Esophagus (tissue), 2 donors: ENCODE data around the gene PNPLA1. TPM values are rescaled to one million over a fixed set of nuclear protein-coding genes. Genes with fewer than 3 reads are reported as not detected.
A peak's percentile ranks its signal among the peaks of the same experiment; 100 is the strongest.

Experiments
- H3K27ac ChIP-seq, 2 donors: one replicate each; pipeline ENCODE4 v1.5.1; 2013; ENCODE audit warnings: low read depth in 2 of 2, mild to moderate bottlenecking in 2 of 2, inconsistent platforms in 1 of 2, low read length in 1 of 2, moderate library complexity in 1 of 2
- H3K27me3 ChIP-seq, 2 donors: one replicate each; pipeline ENCODE4 v1.6.1; 2013; ENCODE audit warnings: low read length in 2 of 2, control low read depth in 1 of 2, mild to moderate bottlenecking in 1 of 2; ENCODE audit not compliant: insufficient read depth in 2 of 2, control insufficient read depth in 1 of 2
- H3K36me3 ChIP-seq, 2 donors: one replicate each; pipeline ENCODE4 v1.6.1; 2013; ENCODE audit warnings: low read length in 1 of 2; ENCODE audit not compliant: control insufficient read depth in 2 of 2, insufficient read depth in 2 of 2
- H3K4me1 ChIP-seq, 2 donors: one replicate each; pipeline ENCODE4 v1.6.1; 2013; ENCODE audit warnings: low read length in 1 of 2; ENCODE audit not compliant: control insufficient read depth in 2 of 2, insufficient read depth in 2 of 2
- H3K4me3 ChIP-seq, 2 donors: one replicate each; pipeline ENCODE4 v1.5.1; 2013; ENCODE audit warnings: low read length in 2 of 2, mild to moderate bottlenecking in 2 of 2, low read depth in 1 of 2, moderate library complexity in 1 of 2
- H3K9me3 ChIP-seq, 2 donors: one replicate each; pipeline ENCODE4 v1.6.1; 2013; ENCODE audit warnings: mild to moderate bottlenecking in 2 of 2, low read depth in 1 of 2, low read length in 1 of 2, moderate library complexity in 1 of 2; ENCODE audit not compliant: control insufficient read depth in 2 of 2, insufficient read depth in 1 of 2
- WGBS, 2 donors: extraction: QIAGEN DNeasy Blood & Tissue Kit; methylation state at CpG; one replicate each; pipeline ENCODE4 v1.1.7; 2013; 5-methylcytosine and 5-hydroxymethylcytosine counted together
- polyA plus RNA-seq, 2 donors: library from polyadenylated mRNA; stranded (reverse); fragments of 200-250 nt; gene quantifications; one replicate each; pipeline ENCODE4 v1.2.3, GENCODE V29; 2013
- donor health status: healthy with polysubstance abuse.
- donor health status: Bipolar disorder and iron deficiency.

Gene PNPLA1
- polyA plus RNA-seq, result under 1 TPM; 0.02 to 0.04 TPM

GRCh38 chr6:36269834-36270705 lies at the start of gene PNPLA1:
PNPLA1 (plus strand) TSS chr6:36270060; CDS start chr6:36270460, 400 bp downstream.
- H3K36me3 ChIP-seq, result no peaks in the 10 kb centered on the region
- H3K27me3 ChIP-seq, result no peaks in the 10 kb centered on the region
- H3K4me3 ChIP-seq, result no peak within 1 kb of the TSS
- WGBS, 2 donors, result 58 to 68% methylated on average over 32 of the region's 32 CpGs
- peak within 1 kb of the TSS in 1 of 2 donors; percentile 5 for H3K27ac ChIP-seq
- peaks cover 0 to 2% of the 10 kb centered on the region in 2 donors for H3K9me3 ChIP-seq
- H3K4me1 ChIP-seq, result peaks cover 4 to 13% of the 10 kb centered on the region in 2 donors

- 77 to 84% methylated on average over 4 of the region's 4 CpGs for WGBS, 2 donors
- H3K27ac ChIP-seq, result no peak overlapping the region
- no peak overlapping the region for H3K4me3 ChIP-seq
- H3K36me3 ChIP-seq, result peaks cover 0 to 40% of the 10 kb centered on the region in 2 donors
- peaks cover 0 to 8% of the 10 kb centered on the region in 2 donors for H3K4me1 ChIP-seq
- no peaks in the 10 kb centered on the region for H3K9me3 ChIP-seq
- no peaks in the 10 kb centered on the region for H3K27me3 ChIP-seq
These were observed 49.6 kb upstream of the PNPLA1 start for GRCh38 chr6:36220226-36220625.

DNA sequence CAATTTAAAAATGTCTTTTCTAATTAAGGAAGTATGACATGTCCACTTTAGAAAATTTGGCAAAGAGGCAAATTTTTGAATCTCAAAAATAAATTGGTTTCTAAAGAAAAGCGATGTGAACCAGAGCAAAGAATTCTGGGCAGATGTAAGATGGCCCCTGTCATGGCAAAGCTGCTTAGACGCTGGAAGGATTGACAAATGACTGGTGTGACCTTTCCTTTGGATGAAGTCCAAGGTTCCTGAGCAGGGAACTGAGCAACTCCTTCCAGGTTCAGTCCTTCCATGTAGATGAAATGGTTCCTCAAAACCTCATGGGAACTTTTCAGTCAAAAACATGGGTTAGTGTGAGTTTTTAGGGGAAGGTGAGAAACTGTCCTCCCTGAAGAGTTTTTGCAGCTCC lies 48.2 kb upstream of the PNPLA1 start:
- Histone ChIP-seq H3K4me1 (peaks cover 0 to 8% of the 10 kb centered on the region in 2 donors), H3K36me3 (peaks cover 0 to 33% of the 10 kb centered on the region in 2 donors), H3K27me3 (no peaks in the 10 kb centered on the region), H3K4me3 (no peak overlapping the region), H3K27ac (peak overlapping the region in 1 of 2 donors; percentile 3), H3K9me3 (no peaks in the 10 kb centered on the region)
- 56 to 58% methylated on average over 2 of the region's 2 CpGs for WGBS, 2 donors

DNA sequence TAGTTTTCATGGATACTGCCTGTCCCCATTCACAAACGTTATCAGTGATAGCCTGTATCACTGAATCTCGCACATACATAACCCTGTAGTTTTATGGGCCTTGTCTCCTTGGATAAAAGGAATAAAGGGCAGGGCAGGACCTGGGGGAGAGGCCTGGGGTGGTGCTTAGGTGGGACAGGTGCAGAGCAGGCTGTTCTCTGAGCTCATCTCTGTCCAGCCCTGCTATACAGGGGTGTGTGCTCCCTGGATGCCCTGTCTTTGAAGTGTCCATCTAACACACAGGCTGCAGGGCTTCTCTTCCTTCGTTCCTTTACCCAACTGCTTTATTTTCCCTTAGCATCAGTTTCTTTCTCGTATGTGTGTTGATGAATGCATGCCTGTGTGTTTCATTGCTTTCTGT lies 46.9 kb upstream of the PNPLA1 start:
- H3K36me3 ChIP-seq, result peaks cover 0 to 23% of the 10 kb centered on the region in 2 donors
- H3K4me1 ChIP-seq, result peaks cover 0 to 10% of the 10 kb centered on the region in 2 donors
- no peaks in the 10 kb centered on the region for H3K27me3 ChIP-seq
- 66 to 75% methylated on average over 4 of the region's 4 CpGs for WGBS, 2 donors
- no peak overlapping the region for H3K27ac ChIP-seq
- no peak overlapping the region for H3K4me3 ChIP-seq
- H3K9me3 ChIP-seq, result no peaks in the 10 kb centered on the region

GRCh38 chr6:36223706-36224105 lies 46.2 kb upstream of the PNPLA1 start:
- Histone ChIP-seq H3K4me3 (no peak overlapping the region), H3K4me1 (peaks cover 0 to 15% of the 10 kb centered on the region in 2 donors), H3K27me3 (no peaks in the 10 kb centered on the region), H3K27ac (no peak overlapping the region), H3K9me3 (no peaks in the 10 kb centered on the region), H3K36me3 (peaks cover 1 to 23% of the 10 kb centered on the region in 2 donors)
- 96% methylated on average over 1 of the region's 1 CpG for WGBS, 2 donors

DNA sequence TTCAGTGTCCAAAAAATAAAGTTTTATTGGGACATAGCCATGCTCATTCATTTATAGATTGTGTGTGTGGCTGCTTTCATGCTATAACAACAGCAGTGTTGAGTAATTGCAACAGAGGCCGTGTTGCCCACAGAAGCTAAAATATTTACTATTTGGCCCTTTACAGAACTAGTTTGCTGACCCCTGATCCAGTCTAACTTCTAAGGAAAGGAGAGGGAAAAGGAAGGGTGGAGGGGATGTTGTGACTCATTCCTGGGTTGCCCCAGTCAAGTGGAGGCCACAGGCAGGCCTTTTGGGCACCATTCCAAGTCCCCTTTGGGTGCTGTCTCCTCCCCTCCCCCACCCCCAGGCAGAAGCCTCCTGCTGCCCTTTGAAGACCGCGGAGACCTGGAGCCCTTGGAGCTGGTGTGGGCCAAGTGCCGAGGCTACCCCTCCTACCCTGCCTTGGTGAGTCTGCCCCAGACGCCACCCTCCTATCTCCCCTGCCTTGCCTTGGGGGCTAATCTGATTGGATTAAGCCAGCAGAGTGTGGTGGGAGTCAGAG lies 44.9 kb upstream of the PNPLA1 start:
- 59 to 82% methylated on average over 5 of the region's 5 CpGs for WGBS, 2 donors
- no peak overlapping the region for H3K4me3 ChIP-seq
- H3K4me1 ChIP-seq, result peaks cover 0 to 20% of the 10 kb centered on the region in 2 donors
- H3K27me3 ChIP-seq, result no peaks in the 10 kb centered on the region
- H3K27ac ChIP-seq, result no peak overlapping the region
- peaks cover 9 to 25% of the 10 kb centered on the region in 2 donors for H3K36me3 ChIP-seq
- no peaks in the 10 kb centered on the region for H3K9me3 ChIP-seq

DNA sequence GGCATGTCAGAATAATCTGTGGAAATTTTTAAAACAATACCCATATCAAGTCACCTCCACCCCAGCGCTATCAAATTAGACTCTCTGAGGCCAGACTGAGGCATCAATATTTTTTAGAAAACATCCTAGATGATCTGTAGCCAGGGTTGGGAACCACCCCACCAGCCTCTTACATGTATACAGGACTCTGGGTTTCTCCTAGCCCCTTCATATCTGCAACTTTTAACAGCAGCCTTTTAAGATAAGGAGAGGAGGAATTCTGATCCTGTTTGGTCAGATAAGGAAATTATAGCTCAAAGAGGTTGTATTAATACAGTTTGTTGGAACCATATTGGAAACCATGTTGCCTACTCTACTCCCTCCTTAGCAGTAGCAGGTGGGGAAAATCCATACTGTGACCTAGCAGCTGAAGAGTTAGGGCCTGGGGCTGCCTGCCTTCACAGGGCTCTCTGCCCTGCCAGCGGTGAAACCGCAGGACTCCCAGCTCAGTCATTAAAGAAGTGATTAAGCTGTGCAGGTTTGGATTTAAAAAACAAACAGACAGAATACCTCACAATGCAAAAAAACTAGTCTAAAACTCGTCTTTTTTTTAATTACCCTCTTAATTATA lies 43.3 kb upstream of the PNPLA1 start:
- H3K4me3 ChIP-seq, result no peak overlapping the region
- no peaks in the 10 kb centered on the region for H3K9me3 ChIP-seq
- no peak overlapping the region for H3K27ac ChIP-seq
- H3K4me1 ChIP-seq, result peaks cover 0 to 23% of the 10 kb centered on the region in 2 donors
- H3K27me3 ChIP-seq, result no peaks in the 10 kb centered on the region
- H3K36me3 ChIP-seq, result peaks cover 9 to 38% of the 10 kb centered on the region in 2 donors
- 62 to 63% methylated on average over 4 of the region's 4 CpGs for WGBS, 2 donors

DNA sequence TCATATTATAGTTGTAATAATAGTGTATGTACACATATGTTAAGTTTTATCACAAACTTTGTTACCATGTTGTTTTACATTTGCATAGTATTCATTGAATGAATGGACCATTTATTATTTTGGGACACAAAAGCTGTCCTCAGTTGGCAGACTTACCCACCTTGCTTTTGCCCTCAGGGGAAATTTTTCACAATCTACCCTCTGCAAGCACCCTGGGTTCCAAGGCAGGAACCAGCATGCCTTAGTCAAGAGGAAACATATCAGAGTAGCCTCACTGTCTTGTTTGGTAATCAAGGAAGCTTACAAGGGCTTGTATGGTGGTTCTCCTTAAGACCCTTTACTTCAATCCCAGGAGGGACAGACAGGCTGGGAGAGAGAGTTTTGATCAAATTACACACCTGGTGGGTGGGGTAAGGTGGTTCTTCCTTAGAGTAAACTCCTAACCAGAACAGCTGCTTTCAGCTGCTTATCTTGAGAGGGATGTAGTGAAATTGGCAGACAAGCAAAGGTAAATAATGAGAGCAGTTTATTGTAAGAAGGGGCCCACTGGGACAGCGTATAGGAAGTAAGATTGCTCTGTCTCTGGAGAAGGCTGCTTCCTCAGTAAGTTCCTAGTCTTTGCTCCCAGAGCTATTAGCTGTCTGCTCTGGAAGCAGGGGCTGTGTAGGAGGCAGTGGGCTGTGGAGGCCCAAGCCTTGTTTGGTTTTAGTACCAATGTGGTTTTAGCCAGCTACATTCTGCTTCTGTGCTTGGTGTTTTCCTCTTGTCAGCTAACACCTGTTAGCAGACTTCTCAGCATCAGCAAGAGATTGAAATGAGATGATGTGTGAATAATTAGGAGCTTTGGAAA lies 42.3 kb upstream of the PNPLA1 start:
- peaks cover 0 to 20% of the 10 kb centered on the region in 2 donors for H3K4me1 ChIP-seq
- H3K27me3 ChIP-seq, result no peaks in the 10 kb centered on the region
- H3K9me3 ChIP-seq, result no peaks in the 10 kb centered on the region
- no peak overlapping the region for H3K4me3 ChIP-seq
- WGBS, 2 donors, result 34 to 62% methylated on average over 1 of the region's 1 CpG
- peaks cover 9 to 34% of the 10 kb centered on the region in 2 donors for H3K36me3 ChIP-seq
- peak overlapping the region in 1 of 2 donors; percentile 9 for H3K27ac ChIP-seq

- no peak overlapping the region for H3K4me3 ChIP-seq
- peaks cover 0 to 19% of the 10 kb centered on the region in 2 donors for H3K4me1 ChIP-seq
- H3K36me3 ChIP-seq, result peaks cover 9 to 29% of the 10 kb centered on the region in 2 donors
- H3K27ac ChIP-seq, result no peak overlapping the region
- no peaks in the 10 kb centered on the region for H3K27me3 ChIP-seq
- WGBS, 2 donors, result 92 to 94% methylated on average over 5 of the region's 5 CpGs
- H3K9me3 ChIP-seq, result no peaks in the 10 kb centered on the region
These were observed 40.6 kb upstream of the PNPLA1 start for GRCh38 chr6:36229223-36229622.
